K562 (cell line): ENCODE results near the gene PLXND1. TPM values are rescaled to one million over a fixed set of nuclear protein-coding genes. Genes with fewer than 3 reads are reported as not detected.

Source experiments
- ATAC-seq: fragments of 200-7000 bp; cut with Tn5 transposase; 3 replicates; pipeline ENCODE4 v1.9.1; 2020; ENCODE audit warnings: moderate library complexity
- BruUV-seq: library from RNA; stranded (reverse); fragments of 400-500 nt; replicated peaks from 2 replicates; lab custom pipeline; 2021; lab: Mats Ljungman, UMichigan
- CTCF ChIA-PET: fragments of 300-600 bp; formaldehyde crosslinking; extraction: SDS; loops from one replicate; lab custom pipeline; 2021; ENCODE audit warnings: low intra/inter-chr PET ratio; lab: Yijun Ruan, JAX
- POLR2A ChIA-PET: fragments of 300-600, 350-650 bp; sonication (Branson Sonifier 250); formaldehyde crosslinking; extraction: SDS; loops from one replicate; lab custom pipeline; 2021; ENCODE audit warnings: antibody characterized with exemption, inconsistent platforms; lab: Yijun Ruan, JAX
- DNase-seq, 4 experiments: peaks; one replicate each; pipeline versions ENCODE4 v3.0.0 to v3.0.0-alpha.2; 2011 to 2018; ENCODE audit warnings: low spot score in 3 of 4, mixed read lengths in 3 of 4; ENCODE audit errors: extremely low read depth in 1 of 4
- FAIRE-seq: peaks from 2 replicates; lab custom pipeline; 2011; peaks lifted over from hg19 to GRCh38; lab: Jason Lieb, UNC
- H2AFZ ChIP-seq: 2 replicates; pipeline ENCODE4 v1.6.0; 2011; ENCODE audit warnings: low read depth, low read length, control low read depth, inconsistent platforms
- H3K27ac ChIP-seq: fragments of 200-600 bp; 3 replicates; pipeline ENCODE4 v1.8.0; 2011; ENCODE audit warnings: low read depth, mild to moderate bottlenecking, control low read depth, inconsistent platforms, low read length, moderate library complexity, mixed read lengths; ENCODE audit errors: extremely low read depth
- H3K27me3 ChIP-seq, 2 experiments: fragments of 300-600 bp in 1 of 2; 2 replicates in 1 of 2; 3 replicates in 1 of 2; pipeline versions ENCODE4 v1.6.0 to v1.8.0; 2011; ENCODE audit warnings: inconsistent platforms in 2 of 2, low read length in 2 of 2, mild to moderate bottlenecking in 1 of 2, mixed read lengths in 1 of 2, moderate library complexity in 1 of 2; ENCODE audit not compliant: control insufficient read depth in 2 of 2, insufficient read depth in 2 of 2
- H3K36me3 ChIP-seq: fragments of 300-600 bp; 3 replicates; pipeline ENCODE4 v1.8.0; 2011; ENCODE audit warnings: mild to moderate bottlenecking, low read length, inconsistent platforms; ENCODE audit not compliant: control insufficient read depth, insufficient read depth
- H3K4me1 ChIP-seq, 2 experiments: fragments of 200-600 bp in 1 of 2; replicated peaks in 1 of 2; 2 replicates in 1 of 2; 3 replicates in 1 of 2; pipeline versions ENCODE4 v1.5.1 to v1.8.0; 2011; ENCODE audit warnings: inconsistent platforms in 2 of 2, low read length in 2 of 2, mild to moderate bottlenecking in 1 of 2, mixed read lengths in 1 of 2, moderate library complexity in 1 of 2; ENCODE audit not compliant: control insufficient read depth in 2 of 2, insufficient read depth in 2 of 2
- H3K4me2 ChIP-seq: 2 replicates; pipeline ENCODE4 v1.6.1; 2011; ENCODE audit warnings: low read length, control low read depth, inconsistent platforms, mixed read lengths; ENCODE audit not compliant: insufficient read depth
- H3K4me3 ChIP-seq: fragments of 200-600 bp; sonication (generic), shearing (Covaris generic); 2 replicates; pipeline ENCODE4 v1.5.1; 2016; ENCODE audit warnings: control low read depth, inconsistent platforms
- H3K79me2 ChIP-seq: fragments of 200-600 bp; 3 replicates; pipeline ENCODE4 v1.8.0; 2011; ENCODE audit warnings: low read length, inconsistent platforms; ENCODE audit not compliant: control insufficient read depth, insufficient read depth
- H3K9ac ChIP-seq, 2 experiments: 2 replicates each; pipeline versions ENCODE4 v1.6.0 to v1.6.1; 2011; ENCODE audit warnings: low read depth in 2 of 2, low read length in 2 of 2, control low read depth in 1 of 2, inconsistent platforms in 1 of 2, mild to moderate bottlenecking in 1 of 2, mixed read lengths in 1 of 2; ENCODE audit not compliant: insufficient read depth in 1 of 2
- H3K9me1 ChIP-seq: one replicate; pipeline ENCODE4 v1.6.0; 2011; ENCODE audit warnings: inconsistent platforms, mild to moderate bottlenecking, low read length, moderate library complexity; ENCODE audit not compliant: control insufficient read depth, insufficient read depth
- H3K9me3 ChIP-seq: replicated peaks from 2 replicates; pipeline ENCODE4 v1.5.1; 2011; ENCODE audit warnings: low read depth, low read length, inconsistent platforms; ENCODE audit not compliant: control insufficient read depth, insufficient read depth
- H4K20me1 ChIP-seq: replicated peaks from 2 replicates; pipeline ENCODE4 v1.6.1; 2011; ENCODE audit warnings: low read length, inconsistent platforms, mixed read lengths; ENCODE audit not compliant: control insufficient read depth, insufficient read depth
- AFF1 ChIP-seq, 2 experiments: fragments of 450-650 bp; IDR thresholded peaks; 2 replicates each; pipeline ENCODE4 v1.6.1; 2018; ENCODE audit warnings: mild to moderate bottlenecking in 2 of 2, low read depth in 1 of 2; ENCODE audit not compliant: partially characterized antibody in 2 of 2
- CBFA2T3 ChIP-seq: fragments of 450-650 bp; IDR thresholded peaks from 2 replicates; pipeline ENCODE4 v1.6.1; 2017
- GATAD2A ChIP-seq: fragments of 450-650 bp; IDR thresholded peaks from 2 replicates; pipeline ENCODE4 v1.6.1; 2017
- NELFE ChIP-seq: IDR thresholded peaks from 2 replicates; pipeline ENCODE4 v1.6.1; 2011; ENCODE audit warnings: mild to moderate bottlenecking; ENCODE audit not compliant: insufficient read depth, insufficient read length
- SUPT5H ChIP-seq: fragments of 450-650 bp; IDR thresholded peaks from 2 replicates; pipeline ENCODE4 v1.6.1; 2016
- ZNF143 ChIP-seq: sonication (generic); formaldehyde crosslinking; IDR thresholded peaks from 2 replicates; pipeline ENCODE4 v1.9.0; 2022; ENCODE audit warnings: mild to moderate bottlenecking, missing genetic modification reagents
- ZNF165 ChIP-seq: fragments of 250-450 bp; sonication (Bioruptor Pico); IDR thresholded peaks from 2 replicates; pipeline ENCODE4 v1.4.0; 2020; ENCODE audit warnings: borderline replicate concordance
- WGBS: fragments of 100-300 bp; shearing (Covaris generic); methylation state at CpG from one replicate; pipeline ENCODE4 v1.1.6; 2016; ENCODE audit warnings: low coverage, mixed read lengths; ENCODE audit not compliant: insufficient coverage; ENCODE audit errors: missing lambda C conversion rate; 5-methylcytosine and 5-hydroxymethylcytosine counted together
- in situ Hi-C: fragments of 300-500 bp; cut with MboI; formaldehyde crosslinking; loops from 4 replicates; pipeline ENCODE4 v1.15.0; 2018; ENCODE audit warnings: inconsistent platforms, mixed read lengths
- intact Hi-C: fragments of 100-400 bp; cut with micrococcal nuclease; formaldehyde crosslinking; loops from 2 replicates; pipeline ENCODE4 v1.14.2; 2022
- polyA plus RNA-seq, 8 experiments: library from polyadenylated mRNA; depleted of rRNA in 4 of 8; stranded (reverse) in 5 of 8; unstranded in 3 of 8; fragments of >200 nt; fragmentation: Nextera tagmentation in 2 of 8; fragmentation: Illumina TruSeq in 1 of 8; extraction: Ambion mirVana in 2 of 8; extraction: Trizol in 1 of 8; gene quantifications; 2 replicates each; pipeline versions ENCODE4 v1.2.1 to v1.2.3, GENCODE V29; 2011 to 2014; ENCODE audit warnings: inconsistent platforms in 1 of 8, missing spikeins in 1 of 8
- total RNA-seq, 7 experiments: library from RNA; depleted of rRNA in 6 of 7; stranded (reverse); fragments of >200 nt in 6 of 7; fragmentation: Illumina TruSeq in 2 of 7; extraction: Trizol in 2 of 7; gene quantifications; 2 replicates each; pipeline versions ENCODE4 v1.2.1 to v1.2.3, GENCODE V29; 2011 to 2021; ENCODE audit warnings: low replicate concordance in 1 of 7

PLXND1 gene
- total and polyA plus RNA-seq, 9 of the 15 experiments (the other 6 are each of a cell fraction or from before 2014, with no cell fraction given): 0.34 to 28.8 (median 14.0) TPM

GRCh38 chr3:129636082-129636481 lies 29.6 kb upstream of the PLXND1 start:
- in situ Hi-C loops (no loop called here), intact Hi-C loops (no loop called here)
- Histone ChIP-seq H4K20me1 (no peaks in the 10 kb centered on the region), H3K4me3 (no peak overlapping the region), H3K4me2 (no peak overlapping the region), H3K79me2 (no peaks in the 10 kb centered on the region), H3K9me1 (no peaks in the 10 kb centered on the region), H3K4me1 (peaks cover 0 to 16% of the 10 kb centered on the region in 2 experiments; a peak in 2 of 5 replicates), H3K9me3 (no peaks in the 10 kb centered on the region), H3K9ac (no peak overlapping the region), H3K27me3 (no peaks in the 10 kb centered on the region), H2AFZ (no peak overlapping the region), H3K27ac (no peak overlapping the region), H3K36me3 (no peaks in the 10 kb centered on the region)
- DNase-seq (no peak), ATAC-seq (no peak), FAIRE-seq (no peak)
- ChIA-PET CTCF (interaction anchor here (0.6 kb wide), 1 partner anchor 361 kb away, joined by 3 read pairs; no protein-coding TSS in a partner anchor), POLR2A (no interaction called here)
- 3% methylated on average over 3 of the region's 3 CpGs for WGBS
- no peak for TF ChIP-seq NELFE
- TF ChIP-seq SUPT5H: no peak
- no peak for TF ChIP-seq ZNF165
- TF ChIP-seq ZNF143 (CRISPR knock-in tag): no peak
- TF ChIP-seq CBFA2T3: no peak
- TF ChIP-seq GATAD2A: no peak
- no peak for TF ChIP-seq AFF1 (IDR thresholded peaks at IDR 0.05; ENCODE audit: low read depth in 1 of 2, partially characterized antibody in 2 of 2)
- no TSS peak for BruUV-seq
